ENCODE data around the gene CDH4. TPM values are rescaled to one million over a fixed set of nuclear protein-coding genes. Genes with fewer than 3 reads are reported as not detected.

Gene CDH4
- total RNA-seq, 1 donor from 2014 or later: 3.2 TPM

DNA sequence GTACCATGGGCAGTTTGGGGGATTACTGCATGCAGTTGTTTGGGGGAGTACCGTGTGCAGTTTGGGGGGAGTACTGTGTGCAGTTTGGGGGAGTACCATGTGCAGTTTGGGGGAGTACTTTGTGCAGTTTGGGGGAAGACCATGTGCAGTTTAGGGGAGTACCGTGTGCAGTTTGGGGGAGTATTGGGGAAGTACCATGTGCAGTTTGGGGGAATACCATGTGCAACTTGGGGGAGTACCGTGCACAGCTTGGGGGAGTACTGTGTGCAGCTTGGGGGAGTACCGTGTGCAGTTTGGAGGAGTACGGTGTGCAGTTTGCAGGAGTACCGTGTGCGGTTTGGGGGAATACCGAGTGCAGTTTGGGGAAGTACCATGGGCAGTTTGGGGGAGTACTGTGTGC, 22.3 kb downstream of the CDH4 start:
- Mint-ChIP-seq H3K27me3 (ENCODE audit: low read depth, unreplicated experiment) (peaks cover 19% of the 10 kb centered on the region), H3K9me3 (ENCODE audit: unreplicated experiment) (peaks cover 1% of the 10 kb centered on the region), H3K27ac (ENCODE audit: unreplicated experiment) (no peak overlapping the region), H3K4me1 (ENCODE audit: low read depth, unreplicated experiment) (peaks cover 3% of the 10 kb centered on the region), H3K4me3 (ENCODE audit: unreplicated experiment) (no peak overlapping the region), H3K36me3 (ENCODE audit: low read depth, unreplicated experiment) (peaks cover 2% of the 10 kb centered on the region)
- Histone ChIP-seq H3K4me1 (ENCODE audit: insufficient read depth, low read length) (peaks cover 9% of the 10 kb centered on the region), H3K36me3 (ENCODE audit: insufficient read depth, low read length) (no peaks in the 10 kb centered on the region), H2AFZ (ENCODE audit: low read depth, low read length) (no peak overlapping the region), H3K9ac (ENCODE audit: low read length) (no peak overlapping the region), H3K79me2 (ENCODE audit: insufficient read depth, low read length) (peaks cover 57% of the 10 kb centered on the region), H3K4me3 (ENCODE audit: insufficient read depth, low read depth, low read length) (no peak overlapping the region), H3K27ac (ENCODE audit: low read depth, low read length) (no peak overlapping the region), H3K4me2 (ENCODE audit: low read length) (no peak overlapping the region), H4K20me1 (ENCODE audit: insufficient read depth, low read length) (peaks cover 67% of the 10 kb centered on the region), H3K9me3 (ENCODE audit: insufficient read depth, low read depth, low read length) (no peaks in the 10 kb centered on the region), H3K27me3 (ENCODE audit: insufficient read depth, low read length) (no peaks in the 10 kb centered on the region)
- DNase-seq (ENCODE audit: low read depth) (no peak), FAIRE-seq (no peak)
- TF ChIP-seq CTCF (IDR thresholded peaks at IDR 0.05; ENCODE audit: insufficient read depth, low read depth, low read length) (no peak), EZH2 (IDR thresholded peaks at IDR 0.05; ENCODE audit: insufficient read depth, low read length) (no peak)

- H3K4me1 ChIP-seq (ENCODE audit: insufficient read depth, low read length): no peaks in the 10 kb centered on the region
These were observed 26.2 kb downstream of the CDH4 start for GRCh38 chr20:61278296-61278695.

More at GRCh38 chr20:61278296-61278695, 26.2 kb downstream of the CDH4 start:
- H3K4me1 Mint-ChIP-seq (ENCODE audit: low read depth, unreplicated experiment): no peaks in the 10 kb centered on the region
- H3K27ac Mint-ChIP-seq (ENCODE audit: unreplicated experiment): no peak overlapping the region
- no peak overlapping the region for H3K27ac ChIP-seq (ENCODE audit: low read depth, low read length)
- H3K79me2 ChIP-seq (ENCODE audit: insufficient read depth, low read length): peaks cover 58% of the 10 kb centered on the region
- H3K36me3 ChIP-seq (ENCODE audit: insufficient read depth, low read length): no peaks in the 10 kb centered on the region
- H3K9ac ChIP-seq (ENCODE audit: low read length): no peak overlapping the region
- H4K20me1 ChIP-seq (ENCODE audit: insufficient read depth, low read length): peaks cover 60% of the 10 kb centered on the region
- H3K27me3 ChIP-seq (ENCODE audit: insufficient read depth, low read length): no peaks in the 10 kb centered on the region
- DNase-seq (ENCODE audit: low read depth) (no peak), FAIRE-seq (no peak)
- H3K36me3 Mint-ChIP-seq (ENCODE audit: low read depth, unreplicated experiment): peaks cover 2% of the 10 kb centered on the region
- H3K9me3 Mint-ChIP-seq (ENCODE audit: unreplicated experiment): peaks cover 2% of the 10 kb centered on the region
- TF ChIP-seq EZH2 (IDR thresholded peaks at IDR 0.05; ENCODE audit: insufficient read depth, low read length) (no peak), CTCF (IDR thresholded peaks at IDR 0.05; ENCODE audit: insufficient read depth, low read depth, low read length) (no peak)
- H3K4me3 ChIP-seq (ENCODE audit: insufficient read depth, low read depth, low read length): no peak overlapping the region
- H3K27me3 Mint-ChIP-seq (ENCODE audit: low read depth, unreplicated experiment): peaks cover 15% of the 10 kb centered on the region
- no peak overlapping the region for H3K4me2 ChIP-seq (ENCODE audit: low read length)
- no peak overlapping the region for H3K4me3 Mint-ChIP-seq (ENCODE audit: unreplicated experiment)
- no peaks in the 10 kb centered on the region for H3K9me3 ChIP-seq (ENCODE audit: insufficient read depth, low read depth, low read length)
- no peak overlapping the region for H2AFZ ChIP-seq (ENCODE audit: low read depth, low read length)

All from astrocyte (in vitro differentiated cells and primary cell).